ENCODE measurements around the gene DNAH5. TPM values are rescaled to one million over a fixed set of nuclear protein-coding genes. Genes with fewer than 3 reads are reported as not detected.

The DNAH5 gene
- total RNA-seq, 6 experiments from 2014 or later: 1.2 to 16.2 (median 3.4) TPM

DNA sequence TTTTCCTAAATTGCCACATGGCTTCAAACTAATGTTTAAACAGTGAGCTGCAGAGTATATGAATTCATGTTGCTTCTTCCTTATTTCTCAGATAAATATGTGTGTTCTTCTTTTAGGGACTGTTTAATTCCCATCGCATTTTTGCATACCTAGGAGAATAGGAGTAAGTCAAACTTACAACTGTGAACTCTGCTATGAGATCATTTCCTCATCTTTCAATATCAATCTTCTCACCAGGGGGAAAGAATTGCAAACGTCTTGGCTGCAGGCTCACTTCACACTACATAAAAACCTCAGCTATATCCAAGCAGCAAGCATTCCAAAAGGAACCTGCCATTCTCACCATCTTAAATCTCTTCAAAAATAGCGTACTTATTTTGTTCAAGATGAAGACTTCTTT is 271.0 kb downstream of the DNAH5 start:
- WGBS (ENCODE audit: insufficient coverage, low coverage, low lambda C conversion rate, missing lambda C conversion rate): 43% methylated on average over 3 of the region's 3 CpGs
- no peak overlapping the region for H3K4me3 ChIP-seq
- H3K36me3 ChIP-seq: no peaks in the 10 kb centered on the region
- no peak overlapping the region for H3K27ac ChIP-seq
- intact Hi-C loops (cut with DNase I): no loop called here
- TF ChIP-seq CTCF (IDR thresholded peaks at IDR 0.05): no peak
- TF ChIP-seq POLR2A (IDR thresholded peaks at IDR 0.05): no peak
- ATAC-seq (no peak), DNase-seq (no peak)
- H3K4me1 ChIP-seq: no peaks in the 10 kb centered on the region
- no peaks in the 10 kb centered on the region for H3K9me3 ChIP-seq
- no peaks in the 10 kb centered on the region for H3K27me3 ChIP-seq

DNA sequence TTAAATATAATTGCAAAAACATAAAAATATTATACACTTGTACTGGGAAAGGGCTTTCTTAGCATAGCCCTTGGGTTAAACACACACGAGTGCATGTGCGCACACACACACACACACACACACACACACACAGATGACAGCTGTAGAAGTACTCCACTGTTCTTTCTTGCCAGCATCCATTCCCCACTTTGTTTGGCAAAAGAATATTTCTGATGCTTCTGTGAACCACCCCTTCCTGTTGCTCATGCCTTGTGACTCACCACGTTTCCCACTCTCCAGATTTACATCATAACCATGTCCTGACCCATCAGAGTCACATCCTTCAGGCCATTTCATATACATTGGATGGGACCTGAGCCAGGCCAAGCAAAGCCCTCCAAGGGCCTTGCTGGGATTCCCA is 280.1 kb downstream of the DNAH5 start:
- DNase-seq: no peak
- no peaks in the 10 kb centered on the region for H3K9me3 ChIP-seq
- no peaks in the 10 kb centered on the region for H3K4me1 ChIP-seq
- no peak overlapping the region for H3K27ac ChIP-seq
- H3K4me3 ChIP-seq: no peak overlapping the region
- no peak for TF ChIP-seq CTCF (IDR thresholded peaks at IDR 0.05)
- no peak for TF ChIP-seq POLR2A (IDR thresholded peaks at IDR 0.05)
- 0% methylated on average over 1 of the region's 3 CpGs for WGBS (ENCODE audit: insufficient coverage, low coverage, low lambda C conversion rate, missing lambda C conversion rate)
- intact Hi-C loops (cut with DNase I): no loop called here
- no peaks in the 10 kb centered on the region for H3K36me3 ChIP-seq
- H3K27me3 ChIP-seq: no peaks in the 10 kb centered on the region
- no peak for ATAC-seq

DNA sequence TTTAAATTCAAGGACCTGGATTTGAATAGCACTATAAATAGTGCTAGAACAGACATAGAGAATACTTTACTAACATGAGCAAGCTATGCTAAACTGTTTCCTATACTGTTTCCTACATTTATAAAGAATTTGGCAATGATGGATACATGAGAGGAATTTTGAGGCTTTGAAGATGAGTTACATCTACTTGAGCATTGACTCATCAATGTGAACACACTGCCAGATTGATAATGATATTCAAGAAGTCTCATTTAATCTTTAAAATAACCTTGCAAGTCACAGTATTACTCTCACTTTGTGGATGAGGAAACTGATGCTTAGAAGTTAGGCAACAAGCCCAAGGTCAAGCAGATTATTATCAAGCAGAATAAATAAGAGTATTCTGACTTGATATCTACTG is 281.9 kb downstream of the DNAH5 start:
- no peaks in the 10 kb centered on the region for H3K9me3 ChIP-seq
- no peak for DNase-seq
- H3K4me3 ChIP-seq: no peak overlapping the region
- H3K36me3 ChIP-seq: no peaks in the 10 kb centered on the region
- TF ChIP-seq CTCF (IDR thresholded peaks at IDR 0.05) (no peak), POLR2A (IDR thresholded peaks at IDR 0.05) (no peak)
- intact Hi-C loops (cut with DNase I): no loop called here
- H3K27ac ChIP-seq: no peak overlapping the region
- H3K27me3 ChIP-seq: no peaks in the 10 kb centered on the region
- H3K4me1 ChIP-seq: no peaks in the 10 kb centered on the region
- ATAC-seq: no peak

GRCh38 chr5:13661272-13661671 is 283.2 kb downstream of the DNAH5 start:
- DNase-seq (no peak), ATAC-seq (no peak)
- Histone ChIP-seq H3K36me3 (no peaks in the 10 kb centered on the region), H3K4me1 (no peaks in the 10 kb centered on the region), H3K27ac (no peak overlapping the region), H3K27me3 (no peaks in the 10 kb centered on the region), H3K4me3 (no peak overlapping the region), H3K9me3 (no peaks in the 10 kb centered on the region)
- WGBS (ENCODE audit: insufficient coverage, low coverage, low lambda C conversion rate, missing lambda C conversion rate): no CpG with 5 or more reads among the region's 1 CpG
- intact Hi-C loops (cut with DNase I): no loop called here
- TF ChIP-seq POLR2A (IDR thresholded peaks at IDR 0.05) (no peak), CTCF (IDR thresholded peaks at IDR 0.05) (no peak)

DNA sequence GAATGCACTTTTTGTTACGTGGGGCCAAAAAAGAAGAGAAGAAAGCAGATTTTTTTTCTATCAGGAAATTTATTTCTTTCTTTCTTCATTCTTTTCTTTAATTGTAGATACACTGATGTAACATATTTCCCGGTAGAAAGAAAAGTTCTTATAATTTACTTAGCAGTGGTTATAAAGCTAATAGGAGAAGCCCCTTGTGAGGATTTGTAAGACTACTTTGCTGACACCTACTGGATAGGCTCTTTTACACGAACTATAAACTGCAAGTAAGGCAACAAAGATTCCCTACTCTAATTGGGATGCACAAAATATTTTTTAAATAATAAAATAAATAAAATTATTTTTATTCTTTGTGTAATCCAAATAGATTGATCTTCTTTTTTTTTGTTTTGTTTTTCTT is 284.4 kb downstream of the DNAH5 start:
- DNase-seq: no peak
- 24% methylated on average over 3 of the region's 3 CpGs for WGBS (ENCODE audit: insufficient coverage, low coverage, low lambda C conversion rate, missing lambda C conversion rate)
- ATAC-seq: peak in 1 of 4 donors; percentile 34
- no peak for TF ChIP-seq POLR2A (IDR thresholded peaks at IDR 0.05)
- peak; percentile 18 to 34 (median 24) for TF ChIP-seq CTCF (IDR thresholded peaks at IDR 0.05)
- intact Hi-C loops (cut with DNase I): no loop called here
- Histone ChIP-seq H3K4me3 (no peak overlapping the region), H3K36me3 (no peaks in the 10 kb centered on the region), H3K9me3 (no peaks in the 10 kb centered on the region), H3K27me3 (no peaks in the 10 kb centered on the region), H3K4me1 (no peaks in the 10 kb centered on the region), H3K27ac (no peak overlapping the region)

Data from right lobe of liver (tissue), 6 donors.